Astrocyte (in vitro differentiated cells and primary cell): ENCODE measurements around the gene ARHGAP26.

Experiments used
- CTCF ChIP-seq: IDR thresholded peaks from 2 replicates; pipeline ENCODE4 v1.5.1; 2011; ENCODE audit warnings: low read depth, mild to moderate bottlenecking, inconsistent platforms, low read length, moderate library complexity; ENCODE audit not compliant: insufficient read depth
- EZH2 ChIP-seq: IDR thresholded peaks from 2 replicates; pipeline ENCODE4 v1.6.1; 2012; ENCODE audit warnings: mild to moderate bottlenecking, low read length, inconsistent platforms; ENCODE audit not compliant: insufficient read depth

- TF ChIP-seq CTCF (no peak), EZH2 (no peak)
Observed at GRCh38 chr5:143186623-143187022, 416.4 kb downstream of the ARHGAP26 start.
